T-helper 22 cell (primary cell): ENCODE data around the gene ITPR2.

ENCODE experiments used
- DNase-seq: peaks from one replicate; pipeline ENCODE4 v3.0.0-alpha.2; 2020; ENCODE audit warnings: low read depth

ITPR2 gene

DNA sequence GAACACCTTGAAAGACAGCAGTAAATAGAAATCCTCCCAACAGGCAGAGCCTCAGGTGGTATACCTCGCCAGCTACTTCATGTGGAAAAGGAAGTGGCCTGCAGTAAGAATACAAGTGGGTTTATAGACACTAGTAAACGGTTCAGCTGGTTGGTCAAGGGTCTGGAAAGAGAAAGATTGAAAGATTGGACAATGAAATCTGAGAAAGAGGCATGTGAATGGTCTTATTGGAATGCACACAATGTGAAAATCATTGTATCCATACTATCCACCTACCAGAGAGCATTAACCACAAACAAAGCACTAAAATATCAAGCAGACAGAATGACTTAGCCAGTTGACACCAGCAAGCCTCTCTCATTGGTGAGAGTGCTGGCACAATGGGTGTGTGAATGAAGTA lies 539.4 kb downstream of the ITPR2 start:
- DNase-seq: no peak

DNA sequence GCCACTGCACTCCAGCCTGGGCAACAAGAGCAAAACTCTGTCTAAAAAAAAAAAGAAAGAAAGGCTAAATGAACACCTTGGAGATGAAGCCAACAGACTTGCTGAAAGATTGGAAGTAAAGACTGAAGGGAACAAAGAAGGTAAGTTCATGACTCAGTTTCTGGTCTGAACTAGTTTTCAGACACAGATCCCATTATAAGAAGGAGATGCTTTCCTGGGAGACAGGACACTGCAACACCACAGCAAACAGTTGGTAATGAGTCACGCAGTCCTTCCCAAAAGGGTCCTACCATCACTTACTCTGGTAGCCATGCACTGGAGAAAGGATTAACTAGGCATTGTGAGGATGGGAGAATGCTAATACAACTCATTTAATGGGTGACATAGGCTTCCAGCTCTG lies 540.4 kb downstream of the ITPR2 start:
- no peak for DNase-seq

DNA sequence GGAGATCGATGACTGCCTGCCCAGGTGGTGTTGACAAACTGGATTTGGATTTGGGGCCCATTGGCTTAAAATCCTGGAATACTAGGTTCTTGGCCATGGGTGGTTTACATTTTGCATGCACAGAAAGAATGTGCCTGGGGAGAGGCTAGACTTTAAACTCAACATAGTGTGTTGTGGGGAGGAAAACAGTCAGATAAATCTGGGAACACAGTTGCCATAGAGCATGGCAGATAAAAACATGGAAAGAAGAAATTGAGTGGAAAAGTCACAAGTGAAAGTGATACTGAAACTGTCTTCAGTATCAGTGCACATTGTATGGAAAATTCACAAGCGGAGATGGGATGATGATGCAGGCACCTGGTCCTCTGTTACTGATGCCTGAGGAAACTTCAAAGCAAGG lies 542.4 kb downstream of the ITPR2 start:
- DNase-seq: no peak

DNA sequence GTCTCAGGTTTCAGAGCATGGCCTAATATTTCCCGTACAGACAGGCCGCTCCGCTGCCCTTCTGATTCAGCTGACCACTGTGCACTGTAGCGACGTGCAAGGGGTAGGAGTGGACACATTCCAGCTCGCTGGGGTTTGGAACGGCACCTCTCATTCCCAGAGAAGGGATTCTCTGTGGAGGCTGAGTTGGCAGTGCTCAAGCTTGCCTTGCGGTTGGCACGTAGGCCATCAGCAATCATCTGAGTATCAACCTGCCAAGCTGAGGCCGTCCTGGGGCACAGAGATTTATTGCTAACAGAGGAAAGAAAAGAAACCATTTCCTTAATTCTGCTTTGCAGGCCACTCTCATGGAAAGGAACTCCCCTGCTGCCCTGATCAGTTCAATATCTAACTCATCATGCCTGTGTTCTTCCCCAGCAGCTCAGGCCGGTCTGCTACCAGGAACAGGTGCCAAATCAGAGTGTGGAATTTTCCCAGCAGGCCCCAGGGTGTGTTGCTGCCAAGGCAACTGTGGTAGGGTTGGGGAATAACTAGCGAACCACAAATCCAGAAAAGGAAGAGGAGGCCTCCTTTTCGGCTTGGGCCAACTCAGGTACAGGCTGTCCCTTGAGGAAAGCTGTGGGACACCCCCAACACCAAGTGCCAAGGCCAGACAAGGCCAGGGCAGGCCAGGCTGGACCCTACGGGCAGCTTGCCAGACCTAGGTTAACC lies 545.2 kb downstream of the ITPR2 start:
- DNase-seq: no peak
